AG04449 (cell line): ENCODE results near the gene C15orf61.

Experiments
- CTCF ChIA-PET: fragments of 350-600 bp; formaldehyde crosslinking; extraction: SDS; loops from one replicate; lab custom pipeline; 2021; ENCODE audit warnings: antibody characterized with exemption; lab: Yijun Ruan, JAX
- POLR2A ChIA-PET: fragments of 400-600, 350-600 bp; formaldehyde crosslinking; extraction: SDS; loops from one replicate; lab custom pipeline; 2020; ENCODE audit warnings: antibody characterized with exemption, inconsistent platforms; lab: Yijun Ruan, JAX
- DNase-seq: peaks from one replicate; pipeline ENCODE4 v3.0.0-alpha.2; 2010; ENCODE audit warnings: low read depth, low spot score
- H3K4me3 ChIP-seq: 2 replicates; pipeline ENCODE4 v1.5.1; 2011; ENCODE audit warnings: low read depth, mild to moderate bottlenecking, control low read depth, low read length
- TF ChIP-seq, protein P1 (sequence below): IDR thresholded peaks from one replicate; pipeline ENCODE4 v1.5.1; 2011; ENCODE audit warnings: mild to moderate bottlenecking, moderate library complexity, low read length, control low read depth, inconsistent platforms; ENCODE audit not compliant: insufficient read depth; ENCODE audit errors: missing control alignments

The C15orf61 gene

GRCh38 chr15:67534360-67534759, 13.4 kb downstream of the C15orf61 start:
- CTCF ChIA-PET = no interaction called here
- TF ChIP-seq, protein P1, sequence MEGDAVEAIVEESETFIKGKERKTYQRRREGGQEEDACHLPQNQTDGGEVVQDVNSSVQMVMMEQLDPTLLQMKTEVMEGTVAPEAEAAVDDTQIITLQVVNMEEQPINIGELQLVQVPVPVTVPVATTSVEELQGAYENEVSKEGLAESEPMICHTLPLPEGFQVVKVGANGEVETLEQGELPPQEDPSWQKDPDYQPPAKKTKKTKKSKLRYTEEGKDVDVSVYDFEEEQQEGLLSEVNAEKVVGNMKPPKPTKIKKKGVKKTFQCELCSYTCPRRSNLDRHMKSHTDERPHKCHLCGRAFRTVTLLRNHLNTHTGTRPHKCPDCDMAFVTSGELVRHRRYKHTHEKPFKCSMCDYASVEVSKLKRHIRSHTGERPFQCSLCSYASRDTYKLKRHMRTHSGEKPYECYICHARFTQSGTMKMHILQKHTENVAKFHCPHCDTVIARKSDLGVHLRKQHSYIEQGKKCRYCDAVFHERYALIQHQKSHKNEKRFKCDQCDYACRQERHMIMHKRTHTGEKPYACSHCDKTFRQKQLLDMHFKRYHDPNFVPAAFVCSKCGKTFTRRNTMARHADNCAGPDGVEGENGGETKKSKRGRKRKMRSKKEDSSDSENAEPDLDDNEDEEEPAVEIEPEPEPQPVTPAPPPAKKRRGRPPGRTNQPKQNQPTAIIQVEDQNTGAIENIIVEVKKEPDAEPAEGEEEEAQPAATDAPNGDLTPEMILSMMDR = no peak
- H3K4me3 ChIP-seq = no peak overlapping the region

DNA sequence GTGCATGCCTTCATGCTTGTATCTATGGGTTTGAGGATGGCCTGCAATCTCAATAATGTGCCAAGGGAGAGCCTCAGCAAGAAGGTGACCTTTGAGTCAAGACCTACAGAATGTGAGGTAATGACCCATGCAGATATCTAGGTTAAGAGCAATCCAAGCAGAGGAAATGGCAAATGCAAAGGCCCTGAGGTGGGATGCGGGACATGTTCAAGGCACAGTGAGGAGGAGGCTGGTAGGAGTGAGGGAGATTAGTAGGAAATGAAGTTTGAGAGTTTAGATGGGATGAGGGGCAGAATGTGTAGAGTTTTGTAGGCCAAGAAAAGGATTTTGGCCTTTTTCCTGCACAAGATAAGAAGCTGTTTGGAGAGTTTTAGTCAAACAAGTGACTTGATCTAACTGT, 16.8 kb downstream of the C15orf61 start:
- no peak overlapping the region for H3K4me3 ChIP-seq
- TF ChIP-seq, protein P1 = no peak
- CTCF ChIA-PET = interaction anchor here (1.5 kb wide), 1 partner anchor 81 kb away, joined by 3 read pairs; no protein-coding TSS in a partner anchor
- no peak for DNase-seq
- POLR2A ChIA-PET = no interaction called here

More at GRCh38 chr15:67534360-67534759, 13.4 kb downstream of the C15orf61 start:
- POLR2A ChIA-PET = no interaction called here
- DNase-seq = no peak

GRCh38 chr15:67542420-67543347, 21.8 kb downstream of the C15orf61 start, which contains the start of gene MAP2K5:
TSS of gene MAP2K5 (plus strand) at chr15:67542703. CDS start at chr15:67543336, 633 bp downstream.
- POLR2A ChIA-PET = interaction anchor here (1.3 to 1.4 kb wide), 2 partner anchors 10 to 20 kb away, joined by 3 to 8 read pairs; no protein-coding TSS in a partner anchor
- H3K4me3 ChIP-seq = peak within 1 kb of the TSS; percentile 89
- TF ChIP-seq, protein P1 = no peak
- DNase-seq = no peak
- CTCF ChIA-PET = interaction anchor here (0.8 to 1.5 kb wide), 4 partner anchors 19 to 293 kb away, joined by 3 to 8 read pairs (median 4); no protein-coding TSS in a partner anchor

GRCh38 chr15:67543348-67543718, 22.4 kb downstream of the C15orf61 start:
- POLR2A ChIA-PET = no interaction called here
- DNase-seq = no peak
- TF ChIP-seq, protein P1 = no peak
- H3K4me3 ChIP-seq = peak overlapping the region; percentile 89
- CTCF ChIA-PET = interaction anchor here (1.5 kb wide), 1 partner anchor 39 kb away, joined by 3 read pairs; no protein-coding TSS in a partner anchor

DNA sequence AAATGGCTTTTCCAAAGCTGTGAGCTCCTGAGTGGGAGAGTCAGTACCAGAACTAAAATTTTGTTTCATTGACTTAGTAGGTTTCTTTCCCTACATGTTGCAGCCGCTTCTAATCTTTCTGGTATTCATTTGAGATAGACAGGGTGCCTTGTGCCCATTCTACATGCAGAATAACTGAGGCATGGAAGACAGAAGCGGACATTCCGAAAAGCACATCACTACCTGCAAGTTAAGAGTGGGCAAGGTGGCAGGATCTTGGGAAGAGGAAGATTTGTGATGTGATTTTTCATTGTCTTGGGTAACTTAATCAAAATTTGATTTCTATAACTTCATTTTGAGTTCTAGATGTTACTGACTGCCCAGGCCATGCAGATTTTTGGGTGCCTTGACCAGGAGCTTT, 23.5 kb downstream of the C15orf61 start:
- CTCF ChIA-PET = no interaction called here
- DNase-seq = no peak
- TF ChIP-seq, protein P1 = no peak
- POLR2A ChIA-PET = no interaction called here
- no peak overlapping the region for H3K4me3 ChIP-seq

DNA sequence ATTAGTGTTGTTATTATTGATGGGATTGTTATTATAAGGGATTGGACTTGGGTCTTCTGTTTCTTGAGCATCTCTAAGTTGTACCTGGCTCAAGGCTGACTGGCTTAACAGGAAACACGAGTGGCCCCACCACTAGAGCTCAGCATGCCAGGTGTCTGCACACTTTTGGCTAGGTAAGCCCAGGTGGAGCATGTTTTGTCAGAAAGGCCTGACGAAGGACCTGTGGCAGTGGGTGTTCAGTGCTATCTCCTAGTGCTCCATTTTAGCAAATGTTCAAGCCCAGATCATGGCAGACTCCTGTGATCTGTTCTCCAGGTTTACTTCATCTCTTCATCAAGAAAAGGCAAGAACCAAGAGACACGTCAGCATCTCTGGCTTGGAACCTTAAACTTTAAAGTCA, 24.9 kb downstream of the C15orf61 start:
- TF ChIP-seq, protein P1 = no peak
- ChIA-PET POLR2A (no interaction called here), CTCF (no interaction called here)
- H3K4me3 ChIP-seq = no peak overlapping the region
- no peak for DNase-seq
